ENCODE results near the gene SCD5.

SCD5 gene

GRCh38 chr4:82579932-82580331, 218.7 kb downstream of the SCD5 start:
- TF ChIP-seq CTCF (IDR thresholded peaks at IDR 0.05; ENCODE audit: insufficient read depth, low read depth, low read length, missing control alignments): no peak
- DNase-seq (ENCODE audit: low read depth): no peak
- no peak overlapping the region for H3K4me3 ChIP-seq (ENCODE audit: low read depth, low read length)

Measured in GM12865 (cell line).